Right ventricle myocardium superior (tissue), 1 donor: ENCODE results near the gene MLN. TPM values are rescaled to one million over a fixed set of nuclear protein-coding genes. Genes with fewer than 3 reads are reported as not detected.

ENCODE experiments used
- ATAC-seq: fragments of 200-7000 bp; cut with Tn5 transposase; one replicate; pipeline ENCODE4 v1.9.1; 2020; ENCODE audit warnings: mild to moderate bottlenecking; ENCODE audit not compliant: poor library complexity
- DNase-seq: peaks from one replicate; pipeline ENCODE4 v3.0.0-alpha.2; 2020
- intact Hi-C: fragments of 100-400 bp; cut with DNase I; formaldehyde crosslinking; loops from one replicate; pipeline ENCODE4 v1.11.2; 2022
- total RNA-seq: library from RNA; stranded (reverse); fragmentation: NEBNext Ultra II Directional; extraction: Animal tissue kit (Norgen Biotek cat#: 25700); gene quantifications from one replicate; pipeline ENCODE4 v1.2.1, GENCODE V29; 2021
- donor health status: DM: no; HTN: yes; CAD: no; lungs with severe emphysema.

MLN gene
- total RNA-seq, 1 donor from 2014 or later: not detected

DNA sequence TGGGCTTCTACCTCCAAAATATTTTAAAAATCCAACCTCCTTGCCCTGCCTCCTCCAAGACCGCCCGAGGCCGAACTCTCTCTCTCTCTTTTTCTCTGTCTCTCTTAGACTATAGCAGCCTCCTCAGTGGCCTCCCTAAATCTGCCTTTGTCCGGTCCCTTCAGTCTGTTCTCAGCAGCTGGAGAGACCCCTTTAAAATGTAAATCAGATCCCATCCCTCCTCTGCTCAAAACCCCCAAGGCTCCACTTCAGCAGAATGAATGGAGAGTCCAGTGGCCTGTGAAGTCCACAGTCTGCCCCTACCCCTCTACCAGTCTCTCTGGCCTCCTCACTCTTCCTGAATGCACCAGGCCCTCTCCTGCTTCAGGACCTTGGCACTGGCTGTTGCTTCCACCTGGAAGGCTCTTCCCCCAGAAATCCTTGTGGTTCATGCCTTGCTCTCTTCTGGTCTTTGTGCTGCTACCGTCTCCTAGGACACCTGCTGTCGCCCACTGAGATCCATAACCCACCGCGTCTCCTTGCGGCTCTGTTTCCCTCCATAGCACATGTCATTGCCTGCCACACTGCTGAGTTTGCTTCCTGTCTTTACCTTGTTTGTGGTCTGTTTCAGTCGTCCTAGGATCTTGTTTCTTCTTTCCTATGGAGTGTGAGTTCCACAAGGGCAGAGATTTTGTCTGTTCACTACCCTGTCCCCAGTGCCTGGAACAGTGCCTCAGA lies 6.0 kb downstream of the MLN start:
- intact Hi-C loops: no loop called here
- DNase-seq (no peak), ATAC-seq (no peak)

DNA sequence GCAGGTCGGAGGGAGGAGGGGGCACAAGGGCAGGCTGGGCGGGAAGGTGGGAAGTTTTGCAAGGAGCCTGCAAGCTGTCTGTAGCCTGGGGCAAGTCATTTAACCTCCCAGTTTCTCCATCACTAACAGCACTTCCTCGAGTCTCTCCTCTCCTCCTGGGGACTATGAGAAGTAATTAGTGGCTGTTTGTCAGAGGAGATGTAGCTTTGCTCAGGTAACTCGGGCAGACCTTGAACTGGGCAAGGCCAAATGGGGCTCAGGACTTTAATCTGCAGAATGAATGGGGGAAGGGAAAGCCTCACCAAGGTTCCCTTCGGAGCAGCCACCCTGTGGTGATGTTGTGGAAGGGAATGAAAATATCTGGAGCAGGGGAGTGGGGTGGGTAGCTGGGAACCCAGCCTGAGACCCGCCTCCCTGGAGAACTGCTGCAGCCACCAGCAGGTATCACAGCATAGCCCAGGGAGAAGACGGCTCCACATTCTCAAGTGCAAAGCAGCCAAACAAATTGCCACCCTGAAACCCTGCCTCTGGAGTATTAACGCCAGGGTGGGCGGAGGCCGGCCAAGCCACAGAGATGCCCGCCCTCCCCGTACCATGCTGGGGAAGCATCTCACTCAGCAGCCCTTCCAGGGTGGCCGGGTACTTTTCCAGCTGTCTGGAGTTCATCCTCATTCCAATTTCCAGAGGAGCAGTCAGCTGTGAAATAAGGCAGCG lies 8.7 kb downstream of the MLN start:
- ATAC-seq (no peak), DNase-seq (no peak)
- intact Hi-C loops: no loop called here

DNA sequence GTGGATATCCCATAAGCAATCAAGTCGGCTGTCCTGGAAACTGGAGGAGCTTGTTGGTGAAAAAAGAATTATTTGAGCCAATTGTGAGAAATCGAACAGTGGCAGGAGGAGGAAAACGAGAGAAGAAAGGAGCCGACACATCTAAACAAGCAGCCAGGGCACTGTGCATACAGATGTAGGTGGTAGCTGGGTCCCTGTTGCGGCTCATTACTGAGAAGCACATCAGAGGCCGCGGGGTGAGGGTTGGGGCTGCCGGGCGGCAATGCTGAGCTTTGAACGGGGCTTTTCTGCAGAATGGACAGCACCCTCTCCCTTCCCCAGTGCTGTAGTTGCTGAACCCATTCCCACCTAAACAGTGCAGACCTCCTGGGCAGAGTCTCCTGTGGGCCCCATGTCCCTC lies 10.8 kb downstream of the MLN start:
- DNase-seq: no peak
- intact Hi-C loops: no loop called here
- no peak for ATAC-seq

DNA sequence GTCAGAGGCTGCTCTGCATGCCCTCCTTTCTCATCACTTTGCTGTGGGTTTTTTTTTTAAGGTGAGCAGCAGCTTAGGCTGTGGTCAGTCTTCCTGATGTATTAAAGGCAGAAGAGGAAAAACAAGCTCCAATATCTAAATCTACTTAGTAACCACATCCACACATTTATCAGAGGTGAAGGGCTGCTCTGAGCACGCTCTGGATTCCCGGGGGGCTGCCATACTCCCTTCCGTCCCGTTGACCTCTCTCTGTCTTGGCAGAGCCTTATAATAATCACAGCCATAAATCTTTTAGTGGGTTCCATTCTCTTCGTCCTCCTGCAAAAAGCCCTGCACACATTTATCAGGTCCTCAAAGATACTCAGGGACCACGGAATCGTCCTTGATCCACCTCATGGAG lies 12.2 kb downstream of the MLN start:
- ATAC-seq: no peak
- intact Hi-C loops: no loop called here
- no peak for DNase-seq

DNA sequence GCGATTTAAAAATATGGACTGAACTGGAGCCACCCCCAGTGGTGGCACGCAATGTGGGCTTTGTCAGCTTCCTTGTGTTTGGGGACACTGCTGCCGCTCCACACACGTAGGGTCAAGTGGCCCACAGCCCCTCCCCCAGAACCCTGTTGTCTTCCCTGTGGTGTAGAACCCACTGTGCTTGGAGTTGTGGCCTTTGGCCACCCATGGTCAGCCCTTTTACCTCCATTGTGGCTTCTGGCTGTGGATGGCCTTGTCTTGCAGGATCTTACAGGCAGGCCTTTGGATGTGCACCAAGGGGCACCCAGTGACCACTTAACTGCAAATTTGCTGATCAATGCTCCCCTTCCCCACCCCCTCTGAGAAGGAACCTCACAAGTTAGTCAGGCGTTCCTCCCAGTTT lies 12.9 kb downstream of the MLN start:
- DNase-seq: peak; percentile 17
- ATAC-seq: no peak
- intact Hi-C loops: no loop called here

DNA sequence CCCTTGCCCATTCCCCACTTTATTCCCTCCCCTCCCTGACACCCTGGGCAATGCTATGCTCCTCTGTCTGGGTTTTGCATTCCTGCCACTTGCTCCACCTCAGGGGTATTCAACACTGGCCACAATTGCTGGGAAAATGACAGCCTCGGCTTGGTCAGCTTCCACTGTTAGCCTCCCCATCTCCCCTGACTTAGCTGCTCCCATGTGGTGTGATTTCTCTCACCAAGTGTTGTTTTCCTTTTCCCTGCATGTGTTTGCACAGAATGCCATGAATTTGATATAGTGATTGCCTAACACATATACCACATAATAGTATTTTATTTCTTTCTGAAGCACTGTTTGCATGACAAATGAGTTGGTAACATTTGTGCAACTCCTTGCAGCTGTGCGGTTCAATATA lies 13.4 kb downstream of the MLN start:
- DNase-seq (peak; percentile 14), ATAC-seq (no peak)
- intact Hi-C loops: no loop called here

DNA sequence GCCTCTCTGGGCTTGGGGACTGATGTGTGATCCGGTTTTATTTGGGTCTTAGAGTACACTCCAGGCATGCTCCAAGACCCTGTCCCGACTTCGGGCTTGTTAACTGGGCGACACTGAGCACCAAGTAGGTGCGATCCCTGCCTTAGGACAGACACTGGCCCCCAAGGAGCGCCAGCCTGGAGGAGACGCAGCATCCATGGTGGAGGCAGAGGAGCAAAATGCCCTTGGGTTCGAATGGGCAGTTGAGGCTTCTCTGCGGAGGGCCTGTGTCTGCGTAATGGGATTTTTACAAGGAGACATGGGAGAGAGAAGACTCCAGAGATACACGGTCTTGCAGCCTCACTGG lies 14.3 kb downstream of the MLN start:
- intact Hi-C loops: no loop called here
- ATAC-seq (no peak), DNase-seq (peak; percentile 43)

DNA sequence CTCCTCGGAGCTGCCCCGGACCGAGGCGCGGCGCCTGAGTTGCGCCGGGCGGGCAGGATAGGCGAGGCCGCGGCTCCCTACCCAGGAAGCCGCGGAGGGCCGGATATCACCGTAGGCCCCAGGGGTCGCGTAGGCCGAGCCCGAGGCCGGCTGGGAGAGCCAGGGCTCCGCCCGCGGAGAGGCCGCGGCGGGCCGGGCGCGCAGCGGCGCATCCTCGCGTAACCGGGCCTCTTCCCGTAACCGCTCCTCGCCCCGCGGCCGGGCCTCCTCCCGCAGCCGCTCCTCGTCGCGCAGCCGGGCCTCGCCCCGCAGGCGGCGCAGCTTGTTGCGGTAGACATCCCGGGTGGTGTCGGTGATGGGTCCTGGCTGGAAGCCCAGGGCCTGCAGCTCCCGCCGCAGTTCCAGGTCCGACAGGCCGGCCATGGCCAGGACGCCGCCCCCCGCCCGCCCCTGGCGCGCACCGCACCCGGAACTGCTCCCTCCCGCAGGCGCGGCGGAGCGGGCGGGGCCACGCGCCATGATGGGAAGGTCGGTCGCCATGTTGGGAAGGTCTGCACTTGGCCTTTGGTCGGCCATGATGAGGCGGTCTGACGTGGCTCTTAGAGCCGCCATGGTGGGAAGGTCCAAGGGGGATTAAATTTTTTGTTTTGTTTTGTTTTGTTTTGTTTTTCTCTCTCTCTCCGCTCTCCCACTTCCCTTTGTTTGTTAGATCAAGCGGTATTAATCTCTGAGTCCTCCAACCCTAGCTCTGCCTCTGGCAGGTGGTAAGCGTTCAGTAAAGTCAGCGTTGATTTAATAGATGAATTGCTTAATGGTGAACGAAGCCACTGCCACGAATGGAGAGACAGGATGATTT lies 14.9 kb downstream of the MLN start, which contains the start of gene LEMD2:
Gene LEMD2 (minus strand): TSS at position 437 of the 856 bp plus-strand sequence. CDS start 14 bp downstream, at position 423.
- intact Hi-C loops: no loop called here
- DNase-seq: peak; percentile 97
- ATAC-seq: peak; percentile 99

DNA sequence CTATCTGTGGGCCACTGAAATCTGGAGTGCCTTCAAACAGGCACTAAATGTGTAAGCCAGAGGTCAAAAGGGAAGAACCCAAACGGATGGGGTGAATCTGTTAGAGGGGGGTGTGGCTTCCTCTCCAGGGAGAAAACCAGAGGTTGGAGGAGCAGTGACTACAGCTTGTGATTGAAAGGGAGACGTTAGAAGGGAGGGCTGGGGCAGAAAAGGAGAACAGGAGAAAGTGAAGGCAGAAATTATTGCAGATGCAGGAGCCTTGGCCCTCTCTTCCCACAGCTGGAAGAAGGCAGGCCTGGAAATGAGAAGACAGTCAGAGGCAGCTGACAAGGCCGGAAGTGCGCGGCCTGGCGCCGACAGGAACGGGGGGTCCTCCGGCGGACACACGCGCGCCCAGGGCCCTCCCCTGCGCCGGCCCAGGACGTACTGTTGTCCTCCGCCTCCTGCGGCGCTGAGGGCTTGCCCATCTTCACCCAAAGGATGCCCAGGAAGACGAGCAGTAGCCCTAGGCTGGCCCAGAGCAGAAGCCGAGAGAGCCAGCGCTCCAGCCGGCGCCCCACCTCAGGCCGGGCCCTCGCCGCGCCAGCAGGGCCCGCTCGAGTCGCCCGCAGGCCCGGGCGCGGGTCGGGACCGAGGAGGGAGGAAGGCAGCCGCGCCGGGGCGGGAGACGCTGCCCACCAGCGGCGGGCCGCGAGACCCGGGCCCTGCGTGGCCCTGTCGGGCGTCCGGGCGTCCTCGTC lies 15.7 kb downstream of the MLN start:
- intact Hi-C loops: no loop called here
- DNase-seq: peak; percentile 86
- ATAC-seq: peak; percentile 59

DNA sequence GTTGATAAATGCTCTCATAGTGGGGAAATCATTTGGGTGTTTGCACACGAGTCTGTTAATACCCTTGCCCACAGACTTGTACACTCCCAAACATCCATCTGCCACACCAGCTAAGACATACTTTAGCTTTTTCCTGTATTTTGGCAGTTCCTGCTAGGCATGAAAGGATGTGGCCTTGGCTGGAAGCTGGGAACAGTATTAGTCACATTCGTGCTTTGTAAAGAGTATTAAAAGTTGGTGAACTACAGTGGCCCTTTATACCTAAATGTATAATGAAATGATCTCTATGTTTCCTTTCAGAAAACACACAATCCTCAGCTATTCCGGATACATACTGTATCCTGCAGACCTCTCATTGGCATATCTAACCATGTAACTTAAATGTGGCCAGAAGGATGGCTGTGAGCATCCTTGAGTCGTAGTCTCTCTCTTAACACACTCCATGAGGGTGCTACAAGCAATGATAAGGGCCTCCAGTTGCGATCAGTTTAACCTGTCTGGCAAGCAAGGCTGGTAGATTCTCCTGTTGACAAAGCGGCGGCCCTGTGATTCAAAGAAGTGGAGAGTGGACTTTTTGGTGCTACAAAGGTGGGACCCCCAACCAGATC lies 16.4 kb downstream of the MLN start:
- ATAC-seq (no peak), DNase-seq (no peak)
- intact Hi-C loops: no loop called here

DNA sequence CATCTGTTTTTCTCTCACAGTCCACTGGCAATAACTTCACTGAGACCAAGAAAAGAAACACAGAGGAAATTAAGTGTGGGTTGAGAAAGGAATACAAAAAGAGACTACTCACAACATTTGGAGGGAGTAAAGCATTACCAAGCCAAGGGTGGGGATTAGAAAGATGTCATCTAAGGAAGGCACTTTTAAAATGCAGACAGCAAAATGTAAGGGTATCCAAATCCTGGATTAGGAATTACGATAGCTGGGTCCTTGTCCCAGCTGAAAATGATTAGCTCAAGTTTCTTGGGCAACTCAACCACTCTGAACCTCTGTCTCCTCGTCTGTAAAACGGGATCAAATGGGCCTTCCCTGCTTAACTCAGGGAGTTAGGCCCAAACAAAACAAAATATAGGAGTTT lies 17.1 kb downstream of the MLN start:
- no peak for DNase-seq
- ATAC-seq: no peak
- intact Hi-C loops: no loop called here

DNA sequence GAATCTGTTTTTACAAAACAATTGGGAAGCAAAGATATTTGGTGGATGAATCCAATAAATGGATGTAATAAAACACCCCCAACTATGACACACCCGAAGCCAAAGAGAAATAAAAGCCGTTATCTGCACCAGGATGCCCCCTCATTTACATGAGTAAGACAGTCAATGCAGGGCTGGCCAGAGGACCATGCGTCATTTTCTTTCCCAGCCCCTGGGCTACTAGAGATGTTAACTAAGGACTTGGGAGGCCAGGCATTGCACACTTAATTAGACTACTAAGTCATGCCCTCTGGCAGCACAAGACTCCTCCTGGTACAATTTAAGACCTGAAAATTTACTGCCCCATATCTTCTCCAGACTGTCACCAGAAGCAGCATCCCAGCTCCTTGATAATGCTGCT lies 18.0 kb downstream of the MLN start:
- no peak for DNase-seq
- ATAC-seq: no peak
- intact Hi-C loops: no loop called here

DNA sequence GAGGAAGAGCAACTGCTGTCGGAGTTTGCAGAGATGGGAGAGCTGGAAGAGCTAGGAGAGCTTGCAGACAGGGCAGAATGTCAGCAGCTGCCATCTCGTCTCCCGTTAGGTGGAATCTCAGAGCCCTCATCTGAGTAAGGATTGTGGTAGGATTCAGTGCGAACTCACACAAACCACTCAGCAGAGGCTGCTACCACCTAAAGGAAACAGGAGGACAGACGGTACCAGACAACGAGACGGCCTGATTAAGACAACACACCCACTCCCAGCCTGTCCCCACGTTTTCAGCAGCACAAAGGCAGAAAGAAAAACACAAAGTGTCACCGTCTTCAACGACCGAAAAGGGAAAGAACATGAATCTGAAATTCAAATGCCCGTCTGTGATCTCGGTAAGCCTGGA lies 19.0 kb downstream of the MLN start:
- DNase-seq: peak; percentile 13
- intact Hi-C loops: no loop called here
- ATAC-seq: no peak

DNA sequence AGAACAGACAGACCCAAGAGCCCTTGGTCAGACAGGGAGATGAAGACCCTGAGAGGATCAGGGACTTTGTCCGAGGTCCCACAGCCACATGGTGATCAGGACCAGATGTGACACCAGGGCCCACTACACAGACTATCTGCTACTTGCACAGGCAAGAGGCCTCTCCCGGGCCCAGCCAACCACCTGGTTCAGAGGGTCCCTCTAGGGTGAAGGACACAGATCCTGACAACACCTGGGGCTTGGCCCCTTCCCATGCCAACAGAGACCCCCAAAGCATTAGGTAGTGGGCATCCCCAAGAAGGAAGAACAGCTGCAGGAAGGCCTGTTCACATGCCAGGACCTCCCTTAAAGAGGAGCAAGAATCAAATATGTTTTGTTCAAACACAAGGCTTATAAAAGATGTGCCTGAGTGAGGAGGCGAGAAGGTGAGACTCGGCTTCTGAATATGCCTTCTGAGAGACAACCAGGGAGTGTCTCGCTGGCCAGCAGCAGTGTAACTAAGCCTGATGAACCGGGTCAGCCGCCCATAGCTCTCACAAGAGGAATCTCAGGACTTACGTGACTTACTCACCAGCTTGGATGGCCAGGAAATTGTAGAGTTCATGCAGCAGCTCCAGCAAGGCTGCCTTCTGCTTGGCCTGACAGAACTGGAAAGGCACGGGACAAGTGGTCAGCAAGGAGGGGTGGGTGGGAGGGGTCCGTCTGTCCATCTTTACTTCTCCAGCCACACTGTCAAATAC lies 19.9 kb downstream of the MLN start:
- no peak for ATAC-seq
- intact Hi-C loops: no loop called here
- DNase-seq: no peak

DNA sequence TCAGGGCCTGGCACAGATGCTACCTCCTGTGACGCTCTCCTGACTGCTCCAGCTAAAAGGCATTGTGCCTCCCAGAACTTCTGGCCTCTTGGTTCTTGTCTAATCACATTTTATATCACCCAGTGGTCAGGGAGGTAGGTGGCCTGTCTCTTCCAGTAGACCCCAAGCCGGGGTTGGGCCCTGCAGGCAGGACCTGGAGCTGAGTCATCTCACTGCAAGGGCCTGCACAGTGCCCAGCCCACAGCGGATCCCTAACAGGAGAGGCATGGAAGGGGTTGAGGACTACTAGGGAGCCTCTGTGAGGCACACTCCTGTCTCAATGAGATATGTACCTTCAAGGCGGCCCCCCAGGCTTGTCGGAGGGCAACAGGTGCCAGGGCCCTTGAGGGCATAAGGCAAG lies 21.2 kb downstream of the MLN start:
- intact Hi-C loops: no loop called here
- ATAC-seq (no peak), DNase-seq (no peak)

DNA sequence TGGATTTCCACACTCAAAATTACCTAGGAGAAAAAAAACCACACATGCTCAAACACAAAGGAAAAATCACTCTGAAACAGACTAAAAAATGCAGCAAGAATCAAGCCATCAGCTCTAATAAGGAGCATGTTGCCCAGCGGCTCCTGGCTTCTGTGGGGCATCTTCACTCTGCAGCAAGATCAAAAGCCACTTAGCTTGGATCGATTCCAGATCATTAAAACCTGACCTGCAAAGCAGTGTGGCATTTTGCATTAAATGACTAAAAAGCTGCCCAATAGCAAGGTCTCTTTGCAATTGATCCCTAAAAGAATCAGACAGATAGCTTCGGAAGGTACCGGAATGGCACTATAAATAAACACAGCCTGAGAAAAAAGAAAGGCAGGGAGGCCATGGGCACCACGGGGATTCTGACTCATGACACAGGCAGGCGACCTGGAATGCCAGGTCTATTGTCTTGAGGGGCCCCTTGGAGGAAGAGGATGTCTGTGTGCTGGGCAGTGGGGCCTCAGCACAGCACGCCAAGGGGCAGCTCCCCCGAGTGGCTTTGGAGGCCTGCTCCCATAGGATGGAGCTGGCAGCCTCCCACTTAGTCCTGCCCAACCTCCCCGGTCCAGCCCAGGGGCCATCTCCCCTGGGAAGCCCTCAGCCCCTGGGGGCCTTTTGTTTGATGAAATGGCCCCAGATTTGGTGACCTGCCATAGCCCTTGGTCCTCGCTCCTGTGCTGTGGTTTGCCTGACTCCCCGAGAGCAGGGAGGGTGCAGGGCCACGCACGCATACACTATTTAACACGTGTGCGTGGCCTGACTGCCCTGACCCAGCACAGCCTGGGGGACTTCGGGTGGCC lies 22.4 kb downstream of the MLN start:
- ATAC-seq (peak; percentile 34), DNase-seq (no peak)
- intact Hi-C loops: no loop called here

DNA sequence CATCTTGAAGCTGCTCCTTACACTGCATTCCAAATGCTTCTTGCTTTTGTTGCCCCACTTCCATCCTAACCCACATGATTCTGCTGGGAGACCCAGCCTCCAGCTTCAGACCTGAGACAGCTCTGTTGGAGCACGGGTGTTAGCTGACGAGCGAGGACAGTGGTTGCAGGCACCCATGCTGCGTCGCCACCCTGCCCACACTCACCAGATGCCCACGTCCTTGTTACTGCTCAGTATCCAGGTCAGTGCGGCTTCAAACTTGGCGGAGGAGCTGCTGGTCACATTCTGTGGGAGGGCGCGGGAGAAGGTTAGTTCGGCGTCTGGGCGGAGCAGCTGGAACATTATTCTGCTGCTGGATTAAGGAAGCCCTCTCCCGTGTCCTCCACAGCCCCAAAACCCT lies 23.9 kb downstream of the MLN start:
- DNase-seq: no peak
- intact Hi-C loops: loop anchor here (10.0 kb wide), 1 partner anchor 105 kb away; no protein-coding TSS in a partner anchor
- ATAC-seq: no peak
